HG03558 (cell line): Measurements from ENCODE around the gene USP7.
"Not testable (repeated sequence)": the region's sequence is repeated elsewhere in the genome, so short reads cannot be mapped to it uniquely, and the experiment has no call there.

Source experiments
- ATAC-seq: cut with Tn5 transposase; IDR thresholded peaks from one replicate; pipeline ENCODE4 v1.9.1; 2021; ENCODE audit warnings: moderate number of reproducible peaks; ENCODE audit not compliant: unreplicated experiment; ENCODE audit errors: extremely low read depth

Gene USP7

GRCh38 chr16:8852534-8852933 is 111.2 kb downstream of the USP7 start:
- no peak for ATAC-seq

GRCh38 chr16:8851761-8852403 is 111.8 kb downstream of the USP7 start:
- no peak for ATAC-seq

GRCh38 chr16:8850279-8850885 is 113.3 kb downstream of the USP7 start:
- ATAC-seq = no peak

GRCh38 chr16:8849411-8850011 is 114.2 kb downstream of the USP7 start:
- no peak for ATAC-seq

- ATAC-seq = no peak
Measured at GRCh38 chr16:8848939-8849391, 114.7 kb downstream of the USP7 start.

- no peak for ATAC-seq
Measured at GRCh38 chr16:8848231-8848938, 115.3 kb downstream of the USP7 start.

- ATAC-seq = no peak
Measured at GRCh38 chr16:8847623-8848022, 116.1 kb downstream of the USP7 start.

GRCh38 chr16:8847145-8847544 is 116.6 kb downstream of the USP7 start:
- no peak for ATAC-seq

GRCh38 chr16:8846401-8846932 is 117.2 kb downstream of the USP7 start:
- ATAC-seq = no peak

- ATAC-seq = no peak
Measured at GRCh38 chr16:8845699-8846298, 117.9 kb downstream of the USP7 start.

GRCh38 chr16:8843296-8843695 is 120.4 kb downstream of the USP7 start:
- not testable (repeated sequence) for ATAC-seq
